ENCODE data around the gene TBC1D2.

Gene TBC1D2

GRCh38 chr9:98218562-98219363 is 36.7 kb downstream of the TBC1D2 start:
- DNase-seq (ENCODE audit: low read depth, low spot score), result peak; percentile 91

GRCh38 chr9:98217255-98217654 is 38.2 kb downstream of the TBC1D2 start:
- no peak for DNase-seq (ENCODE audit: low read depth, low spot score)

GRCh38 chr9:98216391-98216790 is 39.1 kb downstream of the TBC1D2 start:
- DNase-seq (ENCODE audit: low read depth, low spot score), result no peak

GRCh38 chr9:98215821-98216220 is 39.6 kb downstream of the TBC1D2 start:
- no peak for DNase-seq (ENCODE audit: low read depth, low spot score)

GRCh38 chr9:98215271-98215670 is 40.2 kb downstream of the TBC1D2 start:
- no peak for DNase-seq (ENCODE audit: low read depth, low spot score)

- DNase-seq (ENCODE audit: low read depth, low spot score), result no peak
These were observed 40.6 kb downstream of the TBC1D2 start for GRCh38 chr9:98214811-98215210.

GRCh38 chr9:98211260-98211659 is 44.2 kb downstream of the TBC1D2 start:
- DNase-seq (ENCODE audit: low read depth, low spot score), result no peak

GRCh38 chr9:98210435-98210834 is 45.0 kb downstream of the TBC1D2 start:
- no peak for DNase-seq (ENCODE audit: low read depth, low spot score)

GRCh38 chr9:98209530-98209929 is 45.9 kb downstream of the TBC1D2 start:
- no peak for DNase-seq (ENCODE audit: low read depth, low spot score)

GRCh38 chr9:98208635-98209034 is 46.8 kb downstream of the TBC1D2 start:
- no peak for DNase-seq (ENCODE audit: low read depth, low spot score)

- DNase-seq (ENCODE audit: low read depth, low spot score), result no peak
These were observed 47.8 kb downstream of the TBC1D2 start for GRCh38 chr9:98207606-98208005.

- DNase-seq (ENCODE audit: low read depth, low spot score), result no peak
These were observed 48.7 kb downstream of the TBC1D2 start for GRCh38 chr9:98206754-98207153.

- no peak for DNase-seq (ENCODE audit: low read depth, low spot score)
These were observed 50.8 kb downstream of the TBC1D2 start for GRCh38 chr9:98204692-98205091.

GRCh38 chr9:98203153-98203552 is 52.3 kb downstream of the TBC1D2 start:
- no peak for DNase-seq (ENCODE audit: low read depth, low spot score)

GRCh38 chr9:98202252-98202651 is 53.2 kb downstream of the TBC1D2 start:
- no peak for DNase-seq (ENCODE audit: low read depth, low spot score)

- no peak for DNase-seq (ENCODE audit: low read depth, low spot score)
These were observed 53.7 kb downstream of the TBC1D2 start for GRCh38 chr9:98201749-98202148.

GRCh38 chr9:98201102-98201501 is 54.3 kb downstream of the TBC1D2 start:
- no peak for DNase-seq (ENCODE audit: low read depth, low spot score)

GRCh38 chr9:98199388-98200033 is 55.9 kb downstream of the TBC1D2 start:
- no peak for DNase-seq (ENCODE audit: low read depth, low spot score)

GRCh38 chr9:98195671-98196070 is 59.8 kb downstream of the TBC1D2 start:
- no peak for DNase-seq (ENCODE audit: low read depth, low spot score)

- no peak for DNase-seq (ENCODE audit: low read depth, low spot score)
These were observed 62.0 kb downstream of the TBC1D2 start for GRCh38 chr9:98193336-98193944.

GRCh38 chr9:98192503-98193335 is 62.7 kb downstream of the TBC1D2 start, which contains the start of gene CORO2A:
TSS of gene CORO2A (minus strand) at chr9:98192637. CDS start at chr9:98157660, 34,977 bp downstream.
- DNase-seq (ENCODE audit: low read depth, low spot score), result no peak

All from iPS DF 19.7 (cell line).